GM10248 (cell line): Measurements from ENCODE around the gene PXMP2.

Source experiments
- CTCF ChIA-PET: fragments of 300-600 bp; sonication (Branson Sonifier 250); formaldehyde crosslinking; extraction: SDS; loops from one replicate; lab custom pipeline; 2021; ENCODE audit warnings: antibody characterized with exemption; lab: Yijun Ruan, JAX
- POLR2A ChIA-PET: fragments of 350-650 bp; sonication (Branson Sonifier 250); formaldehyde crosslinking; extraction: SDS; loops from one replicate; lab custom pipeline; 2020; ENCODE audit warnings: antibody characterized with exemption; lab: Yijun Ruan, JAX
- DNase-seq: peaks from one replicate; pipeline ENCODE4 v3.0.0; 2012; ENCODE audit errors: extremely low spot score
- CTCF ChIP-seq: IDR thresholded peaks from 2 replicates; pipeline ENCODE4 v1.5.1; 2012; ENCODE audit warnings: mild to moderate bottlenecking, low read depth; ENCODE audit errors: extremely low read depth, missing control alignments, control extremely low read depth

The PXMP2 gene

GRCh38 chr12:132649226-132649945 is 38.0 kb upstream of the PXMP2 start:
- no peak for TF ChIP-seq CTCF
- ChIA-PET CTCF (interaction anchor here (1.4 to 2.6 kb wide), 3 partner anchors 11 to 34 kb away, joined by 3 to 11 read pairs (median 3); no protein-coding TSS in a partner anchor), POLR2A (no interaction called here)
- no peak for DNase-seq

GRCh38 chr12:132651444-132652100 is 35.8 kb upstream of the PXMP2 start:
- DNase-seq: no peak

GRCh38 chr12:132653567-132654290 is 33.7 kb upstream of the PXMP2 start:
- CTCF ChIA-PET: interaction anchor here (1.0 kb wide), 1 partner anchor 15 kb away, joined by 3 read pairs; no protein-coding TSS in a partner anchor
- POLR2A ChIA-PET: no interaction called here
- DNase-seq: no peak
- no peak for TF ChIP-seq CTCF

More at GRCh38 chr12:132651444-132652100, 35.8 kb upstream of the PXMP2 start:
- ChIA-PET CTCF (no interaction called here), POLR2A (no interaction called here)
- TF ChIP-seq CTCF: no peak

GRCh38 chr12:132657004-132657727 is 30.2 kb upstream of the PXMP2 start:
- TF ChIP-seq CTCF: no peak
- ChIA-PET POLR2A (no interaction called here), CTCF (interaction anchor here (1.0 kb wide), 1 partner anchor 11 kb away, joined by 5 read pairs; no protein-coding TSS in a partner anchor)
- no peak for DNase-seq

- POLR2A ChIA-PET: no interaction called here
- TF ChIP-seq CTCF: no peak
- CTCF ChIA-PET: interaction anchor here (1.0 to 1.4 kb wide), 2 partner anchors 12 to 20 kb away, joined by 4 to 5 read pairs; no protein-coding TSS in a partner anchor
- no peak for DNase-seq
Measured at GRCh38 chr12:132658149-132658894, 29.1 kb upstream of the PXMP2 start.

- ChIA-PET POLR2A (no interaction called here), CTCF (interaction anchor here (1.4 kb wide), 1 partner anchor 21 kb away, joined by 4 read pairs; no protein-coding TSS in a partner anchor)
- DNase-seq: no peak
- no peak for TF ChIP-seq CTCF
Measured at GRCh38 chr12:132659146-132659545, 28.2 kb upstream of the PXMP2 start.
